ENCODE measurements around the gene JSRP1.

GRCh38 chr19:2269244-2270156, 13.3 kb upstream of the JSRP1 start:
- no peak for TF ChIP-seq ZNF274 (IDR thresholded peaks at IDR 0.05; ENCODE audit: low read depth, low read length)
- TF ChIP-seq YY1 (IDR thresholded peaks at IDR 0.05; ENCODE audit: insufficient read depth, insufficient read length): peak; percentile 89
- TF ChIP-seq SUZ12 (IDR thresholded peaks at IDR 0.05; ENCODE audit: extremely low read depth, insufficient read depth, insufficient read length): no peak
